Gastrocnemius medialis (tissue), 4 donors: ENCODE data around the gene SUCLG2.

ENCODE experiments used
- POLR2A ChIP-seq, 2 donors: fragments of 450-650 bp; IDR thresholded peaks; one replicate each; pipeline ENCODE4 v1.6.1; 2017; ENCODE audit warnings: antibody characterized with exemption in 2 of 2, mild to moderate bottlenecking in 2 of 2, moderate library complexity in 2 of 2
- TF ChIP-seq, protein P1 (sequence below), 5 experiments: fragments of 450-650 bp in 3 of 5; fragments of 200-600 bp in 2 of 5; sonication (generic) in 2 of 5; IDR thresholded peaks in 4 of 5; conservative IDR thresholded peaks in 1 of 5; 1 replicate in 4 of 5; 2 replicates in 1 of 5; pipeline ENCODE4 v1.5.1; 2016 to 2019; ENCODE audit warnings: antibody characterized with exemption in 5 of 5, mild to moderate bottlenecking in 3 of 5, moderate library complexity in 3 of 5

DNA sequence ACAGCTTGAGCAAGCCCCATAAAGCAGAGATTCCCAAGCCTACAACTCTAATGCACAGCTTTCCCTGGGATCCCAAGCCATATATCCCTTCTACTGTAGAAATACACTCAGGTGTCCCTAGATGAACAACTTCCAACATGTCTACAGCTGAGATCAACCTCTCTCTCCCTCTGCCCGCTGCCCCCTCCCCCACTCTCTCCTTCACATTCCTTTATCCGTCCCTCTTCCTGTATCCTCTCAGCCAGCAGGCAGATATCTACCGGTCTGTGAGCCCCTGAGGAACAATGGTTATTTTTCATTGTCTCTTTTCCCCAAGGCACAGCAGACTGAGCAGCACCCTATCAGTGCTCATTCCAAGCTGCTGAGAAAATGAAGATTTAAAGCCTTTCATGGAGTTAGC, 138.6 kb downstream of the SUCLG2 start:
- TF ChIP-seq, protein P1, sequence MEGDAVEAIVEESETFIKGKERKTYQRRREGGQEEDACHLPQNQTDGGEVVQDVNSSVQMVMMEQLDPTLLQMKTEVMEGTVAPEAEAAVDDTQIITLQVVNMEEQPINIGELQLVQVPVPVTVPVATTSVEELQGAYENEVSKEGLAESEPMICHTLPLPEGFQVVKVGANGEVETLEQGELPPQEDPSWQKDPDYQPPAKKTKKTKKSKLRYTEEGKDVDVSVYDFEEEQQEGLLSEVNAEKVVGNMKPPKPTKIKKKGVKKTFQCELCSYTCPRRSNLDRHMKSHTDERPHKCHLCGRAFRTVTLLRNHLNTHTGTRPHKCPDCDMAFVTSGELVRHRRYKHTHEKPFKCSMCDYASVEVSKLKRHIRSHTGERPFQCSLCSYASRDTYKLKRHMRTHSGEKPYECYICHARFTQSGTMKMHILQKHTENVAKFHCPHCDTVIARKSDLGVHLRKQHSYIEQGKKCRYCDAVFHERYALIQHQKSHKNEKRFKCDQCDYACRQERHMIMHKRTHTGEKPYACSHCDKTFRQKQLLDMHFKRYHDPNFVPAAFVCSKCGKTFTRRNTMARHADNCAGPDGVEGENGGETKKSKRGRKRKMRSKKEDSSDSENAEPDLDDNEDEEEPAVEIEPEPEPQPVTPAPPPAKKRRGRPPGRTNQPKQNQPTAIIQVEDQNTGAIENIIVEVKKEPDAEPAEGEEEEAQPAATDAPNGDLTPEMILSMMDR (IDR thresholded peaks at IDR 0.05 in 4 of 5, conservative IDR thresholded peaks at IDR 0.05 in 1 of 5): no peak
- no peak for TF ChIP-seq POLR2A (IDR thresholded peaks at IDR 0.05)
